SH-SY5Y (cell line): ENCODE results near the gene DPY19L3.

Experiments used
- GATA2 ChIP-seq: IDR thresholded peaks from 2 replicates; pipeline ENCODE4 v1.6.1; 2011; ENCODE audit warnings: mild to moderate bottlenecking, low read depth, low read length
- GATA3 ChIP-seq: IDR thresholded peaks from 2 replicates; pipeline ENCODE4 v1.6.1; 2011; ENCODE audit warnings: low read depth, mild to moderate bottlenecking, low read length, moderate library complexity

- TF ChIP-seq GATA2 = no peak
- TF ChIP-seq GATA3 = no peak
These were observed 7.9 kb upstream of the DPY19L3 start for GRCh38 chr19:32397671-32398101.
